ENCODE data around the gene COQ9.
"Not testable (repeated sequence)": the region's sequence is repeated elsewhere in the genome, so short reads cannot be mapped to it uniquely, and the experiment has no call there.

Gene COQ9

GRCh38 chr16:57447186-57447962 lies at the start of gene COQ9, which contains the start of gene CIAPIN1:
Gene COQ9, plus strand, starts transcription at chr16:57447479. Its CDS starts 27 bp downstream, at chr16:57447506.
Gene CIAPIN1, minus strand, starts transcription at chr16:57447385. Its CDS starts 6,457 bp downstream, at chr16:57440928.
- DNase-seq (ENCODE audit: low read depth in 1 of 2, low spot score in 1 of 2), result peak; percentile 85

GRCh38 chr16:57397493-57397892 lies 49.8 kb upstream of the COQ9 start:
- DNase-seq (ENCODE audit: low read depth in 1 of 2, low spot score in 1 of 2), result not testable (repeated sequence)

GRCh38 chr16:57401943-57402640 lies 45.2 kb upstream of the COQ9 start:
- DNase-seq (ENCODE audit: low read depth in 1 of 2, low spot score in 1 of 2), result no peak

GRCh38 chr16:57403965-57404817 lies 43.1 kb upstream of the COQ9 start, which contains the start of gene CCL17:
Gene CCL17, plus strand, starts transcription at chr16:57404767. Its CDS starts 9,166 bp downstream, at chr16:57413933.
- no peak for DNase-seq (ENCODE audit: low read depth in 1 of 2, low spot score in 1 of 2)

GRCh38 chr16:57405097-57405496 lies 42.2 kb upstream of the COQ9 start:
- DNase-seq (ENCODE audit: low read depth in 1 of 2, low spot score in 1 of 2), result no peak

- no peak for DNase-seq (ENCODE audit: low read depth in 1 of 2, low spot score in 1 of 2)
Observed at GRCh38 chr16:57406881-57407280, 40.4 kb upstream of the COQ9 start.

- no peak for DNase-seq (ENCODE audit: low read depth in 1 of 2, low spot score in 1 of 2)
Observed at GRCh38 chr16:57407521-57408353, 39.5 kb upstream of the COQ9 start.

- no peak for DNase-seq (ENCODE audit: low read depth in 1 of 2, low spot score in 1 of 2)
Observed at GRCh38 chr16:57409065-57409464, 38.2 kb upstream of the COQ9 start.

- DNase-seq (ENCODE audit: low read depth in 1 of 2, low spot score in 1 of 2), result no peak
Observed at GRCh38 chr16:57409870-57410587, 37.2 kb upstream of the COQ9 start.

GRCh38 chr16:57411362-57411976 lies 35.8 kb upstream of the COQ9 start:
- DNase-seq (ENCODE audit: low read depth in 1 of 2, low spot score in 1 of 2), result no peak

- no peak for DNase-seq (ENCODE audit: low read depth in 1 of 2, low spot score in 1 of 2)
Observed at GRCh38 chr16:57412584-57412983, 34.7 kb upstream of the COQ9 start.

GRCh38 chr16:57413301-57413730 lies 34.0 kb upstream of the COQ9 start:
- no peak for DNase-seq (ENCODE audit: low read depth in 1 of 2, low spot score in 1 of 2)

GRCh38 chr16:57413733-57414132 lies 33.5 kb upstream of the COQ9 start:
- no peak for DNase-seq (ENCODE audit: low read depth in 1 of 2, low spot score in 1 of 2)

GRCh38 chr16:57416084-57416483 lies 31.2 kb upstream of the COQ9 start:
- DNase-seq (ENCODE audit: low read depth in 1 of 2, low spot score in 1 of 2), result no peak

GRCh38 chr16:57419506-57419905 lies 27.8 kb upstream of the COQ9 start:
- no peak for DNase-seq (ENCODE audit: low read depth in 1 of 2, low spot score in 1 of 2)

- no peak for DNase-seq (ENCODE audit: low read depth in 1 of 2, low spot score in 1 of 2)
Observed at GRCh38 chr16:57422026-57422944, 25.0 kb upstream of the COQ9 start.

GRCh38 chr16:57423152-57423551 lies 24.1 kb upstream of the COQ9 start:
- no peak for DNase-seq (ENCODE audit: low read depth in 1 of 2, low spot score in 1 of 2)

GRCh38 chr16:57424583-57424982 lies 22.7 kb upstream of the COQ9 start:
- no peak for DNase-seq (ENCODE audit: low read depth in 1 of 2, low spot score in 1 of 2)

All from activated T-helper 1 cell treated with anti-CD3 and anti-CD28 coated beads, Interleukin-2, amount 50 U/mL, for 16 hours (primary cell).